ENCODE results near the gene SH3GL2. TPM values are rescaled to one million over a fixed set of nuclear protein-coding genes. Genes with fewer than 3 reads are reported as not detected.

SH3GL2 gene
- total and polyA plus RNA-seq, 9 of the 15 experiments (the other 6 are each of a cell fraction or from before 2014, with no cell fraction given), result not detected

DNA sequence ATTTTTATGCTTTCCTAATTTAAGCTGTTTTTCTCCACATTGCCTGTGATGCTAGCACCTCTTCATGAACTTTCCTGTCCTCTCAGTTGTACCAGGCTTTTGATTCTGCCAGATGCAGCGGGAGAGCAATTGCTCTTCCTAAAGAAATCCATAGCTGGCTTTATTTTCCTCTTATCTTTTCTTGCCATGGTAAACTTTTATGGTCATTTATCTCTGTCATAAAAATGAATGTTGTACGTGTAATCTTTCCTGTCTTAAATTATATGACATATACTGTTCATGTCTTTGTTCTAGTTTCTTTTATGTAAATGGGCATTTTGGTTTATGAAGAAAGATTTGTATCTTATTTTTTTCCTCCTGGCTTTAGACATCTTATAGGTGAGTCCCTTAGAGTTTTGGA, 127.5 kb downstream of the SH3GL2 start (continued):
- no peak for TF ChIP-seq SIRT6 (IDR thresholded peaks at IDR 0.05; ENCODE audit: low read depth, low read length)
- no peak for TF ChIP-seq ZKSCAN8 (CRISPR knock-in tag; IDR thresholded peaks at IDR 0.05)
- no peak for TF ChIP-seq GABPA (tag; conservative IDR thresholded peaks at IDR 0.05; ENCODE audit: low read depth)
- no peak for TF ChIP-seq STAG1 (CRISPR knock-in tag; IDR thresholded peaks at IDR 0.05; ENCODE audit: borderline replicate concordance)

DNA sequence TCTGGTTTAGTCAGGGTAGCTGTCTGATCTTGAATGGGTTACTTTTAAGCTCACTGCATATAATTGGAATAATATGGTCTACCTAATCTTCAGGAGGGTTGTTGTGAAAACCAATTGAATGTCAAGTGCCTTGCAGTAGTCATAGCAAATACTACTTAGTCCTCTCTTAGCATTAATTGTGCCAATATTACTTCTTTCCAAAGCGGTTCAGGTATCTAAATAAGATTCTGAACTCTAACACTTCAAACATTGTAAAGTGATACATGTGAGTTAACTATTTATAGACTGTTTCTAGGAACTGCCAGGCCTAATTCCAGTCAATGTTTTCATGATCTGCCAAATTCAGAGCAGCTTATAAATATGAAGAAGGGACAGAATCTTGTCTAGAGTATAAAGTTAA, 140.2 kb downstream of the SH3GL2 start:
- no peaks in the 10 kb centered on the region for H3K36me3 ChIP-seq (ENCODE audit: control insufficient read depth, insufficient read depth, low read length)
- POLR2A ChIA-PET, result no interaction called here
- no peak overlapping the region for H2AFZ ChIP-seq (ENCODE audit: low read depth, low read length)
- BruUV-seq (replicated peaks), result no TSS peak
- no peak for DNase-seq (ENCODE audit: extremely low read depth in 1 of 4, low spot score in 3 of 4)
- H3K27ac ChIP-seq (ENCODE audit: extremely low read depth, low read depth, low read length), result no peak overlapping the region
- FAIRE-seq, result no peak
- no peaks in the 10 kb centered on the region for H3K4me1 ChIP-seq (replicated peaks in 1 of 2; ENCODE audit: control insufficient read depth in 2 of 2, insufficient read depth in 2 of 2, low read length in 2 of 2)
- H3K9ac ChIP-seq (ENCODE audit: insufficient read depth in 1 of 2, low read depth in 2 of 2, low read length in 2 of 2), result no peak overlapping the region
- H3K79me2 ChIP-seq (ENCODE audit: control insufficient read depth, insufficient read depth, low read length), result no peaks in the 10 kb centered on the region
- no peak overlapping the region for H3K4me3 ChIP-seq
- no peaks in the 10 kb centered on the region for H3K27me3 ChIP-seq (ENCODE audit: control insufficient read depth in 2 of 2, insufficient read depth in 2 of 2, low read length in 2 of 2)
- CTCF ChIA-PET (ENCODE audit: low intra/inter-chr PET ratio), result no interaction called here
- no peaks in the 10 kb centered on the region for H3K9me1 ChIP-seq (ENCODE audit: control insufficient read depth, insufficient read depth, low read length)
- H3K9me3 ChIP-seq (replicated peaks; ENCODE audit: control insufficient read depth, insufficient read depth, low read depth, low read length), result no peaks in the 10 kb centered on the region
- WGBS (ENCODE audit: insufficient coverage, low coverage, missing lambda C conversion rate), result 0% methylated on average over 1 of the region's 1 CpG
- in situ Hi-C loops (cut with MboI), result no loop called here
- intact Hi-C loops (cut with micrococcal nuclease), result no loop called here
- TF ChIP-seq NONO (IDR thresholded peaks at IDR 0.05; ENCODE audit: low read depth in 2 of 2, low read length in 1 of 2), result no peak
- ATAC-seq, result no peak
- H3K4me2 ChIP-seq (ENCODE audit: insufficient read depth, low read length), result no peak overlapping the region
- no peaks in the 10 kb centered on the region for H4K20me1 ChIP-seq (replicated peaks; ENCODE audit: control insufficient read depth, insufficient read depth, low read length)

DNA sequence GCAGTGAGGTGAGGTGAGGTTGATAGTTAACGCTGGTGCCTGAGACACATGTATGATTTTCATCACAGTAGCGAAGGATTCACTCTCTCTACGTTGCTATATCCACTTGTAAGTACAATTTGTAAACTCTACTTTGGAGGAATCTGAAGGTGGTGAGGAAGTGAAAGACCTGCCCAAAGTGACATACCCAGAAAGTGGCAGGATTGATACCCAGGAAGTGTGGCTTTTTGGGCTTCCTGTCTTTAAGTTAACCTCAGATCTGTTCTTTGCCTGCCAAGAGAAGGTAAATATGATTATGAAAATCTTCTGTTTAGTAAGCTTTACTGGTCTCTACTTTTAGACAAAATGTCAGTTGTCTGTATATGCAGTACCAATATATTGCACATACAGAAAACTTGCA, 143.1 kb downstream of the SH3GL2 start:
- no TSS peak for BruUV-seq (replicated peaks)
- Histone ChIP-seq H2AFZ (ENCODE audit: low read depth, low read length) (no peak overlapping the region), H3K9ac (ENCODE audit: insufficient read depth in 1 of 2, low read depth in 2 of 2, low read length in 2 of 2) (no peak overlapping the region), H3K27me3 (ENCODE audit: control insufficient read depth in 2 of 2, insufficient read depth in 2 of 2, low read length in 2 of 2) (no peaks in the 10 kb centered on the region), H3K36me3 (ENCODE audit: control insufficient read depth, insufficient read depth, low read length) (no peaks in the 10 kb centered on the region), H3K79me2 (ENCODE audit: control insufficient read depth, insufficient read depth, low read length) (no peaks in the 10 kb centered on the region), H3K4me2 (ENCODE audit: insufficient read depth, low read length) (no peak overlapping the region), H3K9me1 (ENCODE audit: control insufficient read depth, insufficient read depth, low read length) (no peaks in the 10 kb centered on the region), H4K20me1 (replicated peaks; ENCODE audit: control insufficient read depth, insufficient read depth, low read length) (no peaks in the 10 kb centered on the region), H3K9me3 (replicated peaks; ENCODE audit: control insufficient read depth, insufficient read depth, low read depth, low read length) (no peaks in the 10 kb centered on the region), H3K27ac (ENCODE audit: extremely low read depth, low read depth, low read length) (no peak overlapping the region), H3K4me3 (no peak overlapping the region), H3K4me1 (replicated peaks in 1 of 2; ENCODE audit: control insufficient read depth in 2 of 2, insufficient read depth in 2 of 2, low read length in 2 of 2) (no peaks in the 10 kb centered on the region)
- no peak for TF ChIP-seq HNRNPH1 (optimal IDR thresholded peaks at IDR 0.05; ENCODE audit: low read depth, low read length)
- no peak for ATAC-seq
- FAIRE-seq, result no peak
- intact Hi-C loops (cut with micrococcal nuclease) (no loop called here), in situ Hi-C loops (cut with MboI) (no loop called here)
- WGBS (ENCODE audit: insufficient coverage, low coverage, missing lambda C conversion rate), result 10% methylated on average over 2 of the region's 3 CpGs
- no peak for DNase-seq (ENCODE audit: extremely low read depth in 1 of 4, low spot score in 3 of 4)
- ChIA-PET CTCF (ENCODE audit: low intra/inter-chr PET ratio) (no interaction called here), POLR2A (no interaction called here)
